Duodenal mucosa (tissue), 2 donors: ENCODE data around the gene DEFB127.
"Not testable (repeated sequence)": the region's sequence is repeated elsewhere in the genome, so short reads cannot be mapped to it uniquely, and the experiment has no call there.

Source experiments
- H3K27ac ChIP-seq: one replicate; pipeline ENCODE4 v1.7.0; 2013; ENCODE audit warnings: low read depth, low read length
- H3K27me3 ChIP-seq, 2 donors: one replicate each; pipeline ENCODE4 v1.7.0; 2013; ENCODE audit warnings: low read length in 2 of 2, control low read depth in 1 of 2; ENCODE audit not compliant: insufficient read depth in 2 of 2, control insufficient read depth in 1 of 2
- H3K36me3 ChIP-seq, 2 donors: one replicate each; pipeline ENCODE4 v1.7.0; 2013; ENCODE audit warnings: low read length in 2 of 2, control low read depth in 1 of 2; ENCODE audit not compliant: insufficient read depth in 2 of 2, control insufficient read depth in 1 of 2
- H3K4me1 ChIP-seq, 2 donors: one replicate each; pipeline ENCODE4 v1.7.0; 2013; ENCODE audit warnings: low read length in 2 of 2, control low read depth in 1 of 2; ENCODE audit not compliant: insufficient read depth in 2 of 2, control insufficient read depth in 1 of 2
- H3K4me3 ChIP-seq, 2 donors: one replicate each; pipeline ENCODE4 v1.7.0; 2013; ENCODE audit warnings: low read length in 2 of 2, low read depth in 1 of 2
- H3K9ac ChIP-seq, 2 donors: one replicate each; pipeline ENCODE4 v1.7.0; 2013; ENCODE audit warnings: low read length in 2 of 2, low read depth in 1 of 2
- H3K9me3 ChIP-seq, 2 donors: one replicate each; pipeline ENCODE4 v1.7.0; 2013; ENCODE audit warnings: low read length in 2 of 2, control low read depth in 1 of 2; ENCODE audit not compliant: control insufficient read depth in 1 of 2

The DEFB127 gene

GRCh38 chr20:157154-157553, at the start of gene DEFB127:
Gene DEFB127, plus strand, starts transcription at chr20:157454. Its CDS starts 91 bp downstream, at chr20:157545.
- Histone ChIP-seq H3K4me3 (no peak within 1 kb of the TSS), H3K9me3 (no peaks in the 10 kb centered on the region), H3K36me3 (no peaks in the 10 kb centered on the region), H3K27me3 (no peaks in the 10 kb centered on the region), H3K4me1 (no peaks in the 10 kb centered on the region), H3K27ac (no peak within 1 kb of the TSS), H3K9ac (no peak within 1 kb of the TSS)

GRCh38 chr20:112396-112795, 44.9 kb upstream of the DEFB127 start:
- H3K27ac ChIP-seq, result no peak overlapping the region
- no peaks in the 10 kb centered on the region for H3K36me3 ChIP-seq
- H3K27me3 ChIP-seq, result no peaks in the 10 kb centered on the region
- peaks cover 0 to 3% of the 10 kb centered on the region in 2 donors for H3K9me3 ChIP-seq
- no peaks in the 10 kb centered on the region for H3K4me1 ChIP-seq
- no peak overlapping the region for H3K9ac ChIP-seq
- no peak overlapping the region for H3K4me3 ChIP-seq

- peaks cover 0 to 8% of the 10 kb centered on the region in 2 donors for H3K27me3 ChIP-seq
- H3K27ac ChIP-seq, result no peak overlapping the region
- no peak overlapping the region for H3K4me3 ChIP-seq
- H3K4me1 ChIP-seq, result no peaks in the 10 kb centered on the region
- no peaks in the 10 kb centered on the region for H3K36me3 ChIP-seq
- H3K9ac ChIP-seq, result no peak overlapping the region
- peaks cover 0 to 3% of the 10 kb centered on the region in 2 donors for H3K9me3 ChIP-seq
These were observed 39.7 kb upstream of the DEFB127 start for GRCh38 chr20:117518-117917.

GRCh38 chr20:129786-130323, 27.4 kb upstream of the DEFB127 start:
- not testable (repeated sequence) for H3K27me3 ChIP-seq, H3K9ac ChIP-seq, H3K27ac ChIP-seq, H3K4me3 ChIP-seq, H3K9me3 ChIP-seq, H3K4me1 ChIP-seq, H3K36me3 ChIP-seq

- Histone ChIP-seq H3K9me3 (peaks cover 0 to 3% of the 10 kb centered on the region in 2 donors), H3K36me3 (no peaks in the 10 kb centered on the region), H3K9ac (no peak overlapping the region), H3K4me1 (no peaks in the 10 kb centered on the region), H3K27me3 (peaks cover 0 to 8% of the 10 kb centered on the region in 2 donors), H3K27ac (no peak overlapping the region), H3K4me3 (no peak overlapping the region)
These were observed 19.4 kb upstream of the DEFB127 start for GRCh38 chr20:137668-138490.

GRCh38 chr20:142290-142689, 15.0 kb upstream of the DEFB127 start, which contains the start of gene DEFB126:
Gene DEFB126, plus strand, starts transcription at chr20:142590. Its CDS starts 39 bp downstream, at chr20:142629.
- no peak within 1 kb of the TSS for H3K4me3 ChIP-seq
- H3K9me3 ChIP-seq, result peaks cover 0 to 3% of the 10 kb centered on the region in 2 donors
- H3K9ac ChIP-seq, result no peak within 1 kb of the TSS
- no peak within 1 kb of the TSS for H3K27ac ChIP-seq
- H3K4me1 ChIP-seq, result no peaks in the 10 kb centered on the region
- peaks cover 0 to 14% of the 10 kb centered on the region in 2 donors for H3K27me3 ChIP-seq
- H3K36me3 ChIP-seq, result no peaks in the 10 kb centered on the region

- peaks cover 0 to 19% of the 10 kb centered on the region in 2 donors for H3K27me3 ChIP-seq
- H3K9me3 ChIP-seq, result no peaks in the 10 kb centered on the region
- H3K9ac ChIP-seq, result no peak overlapping the region
- no peak overlapping the region for H3K27ac ChIP-seq
- H3K4me1 ChIP-seq, result no peaks in the 10 kb centered on the region
- no peaks in the 10 kb centered on the region for H3K36me3 ChIP-seq
- H3K4me3 ChIP-seq, result no peak overlapping the region
These were observed 11.4 kb upstream of the DEFB127 start for GRCh38 chr20:145877-146276.

- no peaks in the 10 kb centered on the region for H3K36me3 ChIP-seq
- peaks cover 0 to 5% of the 10 kb centered on the region in 2 donors for H3K27me3 ChIP-seq
- no peak overlapping the region for H3K4me3 ChIP-seq
- no peak overlapping the region for H3K9ac ChIP-seq
- H3K9me3 ChIP-seq, result no peaks in the 10 kb centered on the region
- H3K4me1 ChIP-seq, result no peaks in the 10 kb centered on the region
- H3K27ac ChIP-seq, result no peak overlapping the region
These were observed 5.1 kb upstream of the DEFB127 start for GRCh38 chr20:152131-152530.

GRCh38 chr20:164618-165017, 7.4 kb downstream of the DEFB127 start:
- Histone ChIP-seq H3K4me3 (no peak overlapping the region), H3K9ac (no peak overlapping the region), H3K36me3 (no peaks in the 10 kb centered on the region), H3K27me3 (no peaks in the 10 kb centered on the region), H3K4me1 (no peaks in the 10 kb centered on the region), H3K27ac (no peak overlapping the region), H3K9me3 (no peaks in the 10 kb centered on the region)

- Histone ChIP-seq H3K4me1 (no peaks in the 10 kb centered on the region), H3K27me3 (no peaks in the 10 kb centered on the region), H3K9me3 (no peaks in the 10 kb centered on the region), H3K4me3 (no peak overlapping the region), H3K9ac (no peak overlapping the region), H3K27ac (no peak overlapping the region), H3K36me3 (no peaks in the 10 kb centered on the region)
These were observed 11.6 kb downstream of the DEFB127 start for GRCh38 chr20:168876-169275.
